GM12872 (cell line): Measurements from ENCODE around the gene LOX.

Source experiments
- TF ChIP-seq, protein P1 (sequence below): IDR thresholded peaks from 3 replicates; pipeline ENCODE4 v1.5.1; 2011; ENCODE audit warnings: low read depth, mild to moderate bottlenecking, low read length, moderate library complexity; ENCODE audit not compliant: insufficient read depth

Gene LOX

DNA sequence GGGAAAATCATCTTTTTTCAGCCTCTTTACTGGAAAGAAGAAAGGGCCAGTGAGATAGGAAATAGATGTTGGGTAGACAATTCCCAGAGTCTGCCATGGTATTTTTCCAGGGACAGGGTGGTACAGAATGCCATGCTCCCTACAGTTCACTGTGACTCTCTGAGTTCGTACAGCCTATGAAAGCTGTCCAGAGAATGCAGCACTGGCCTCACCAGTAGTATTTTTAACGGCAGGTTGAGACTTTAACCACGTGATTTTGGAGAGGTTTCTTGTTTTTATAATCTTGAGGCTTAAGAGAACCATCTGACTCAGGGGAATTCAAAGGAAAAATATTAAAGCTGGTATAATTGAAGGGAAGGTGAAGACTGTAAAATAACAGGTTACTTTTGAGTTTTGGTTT is 41.1 kb upstream of the LOX start:
- TF ChIP-seq, protein P1, sequence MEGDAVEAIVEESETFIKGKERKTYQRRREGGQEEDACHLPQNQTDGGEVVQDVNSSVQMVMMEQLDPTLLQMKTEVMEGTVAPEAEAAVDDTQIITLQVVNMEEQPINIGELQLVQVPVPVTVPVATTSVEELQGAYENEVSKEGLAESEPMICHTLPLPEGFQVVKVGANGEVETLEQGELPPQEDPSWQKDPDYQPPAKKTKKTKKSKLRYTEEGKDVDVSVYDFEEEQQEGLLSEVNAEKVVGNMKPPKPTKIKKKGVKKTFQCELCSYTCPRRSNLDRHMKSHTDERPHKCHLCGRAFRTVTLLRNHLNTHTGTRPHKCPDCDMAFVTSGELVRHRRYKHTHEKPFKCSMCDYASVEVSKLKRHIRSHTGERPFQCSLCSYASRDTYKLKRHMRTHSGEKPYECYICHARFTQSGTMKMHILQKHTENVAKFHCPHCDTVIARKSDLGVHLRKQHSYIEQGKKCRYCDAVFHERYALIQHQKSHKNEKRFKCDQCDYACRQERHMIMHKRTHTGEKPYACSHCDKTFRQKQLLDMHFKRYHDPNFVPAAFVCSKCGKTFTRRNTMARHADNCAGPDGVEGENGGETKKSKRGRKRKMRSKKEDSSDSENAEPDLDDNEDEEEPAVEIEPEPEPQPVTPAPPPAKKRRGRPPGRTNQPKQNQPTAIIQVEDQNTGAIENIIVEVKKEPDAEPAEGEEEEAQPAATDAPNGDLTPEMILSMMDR = no peak

DNA sequence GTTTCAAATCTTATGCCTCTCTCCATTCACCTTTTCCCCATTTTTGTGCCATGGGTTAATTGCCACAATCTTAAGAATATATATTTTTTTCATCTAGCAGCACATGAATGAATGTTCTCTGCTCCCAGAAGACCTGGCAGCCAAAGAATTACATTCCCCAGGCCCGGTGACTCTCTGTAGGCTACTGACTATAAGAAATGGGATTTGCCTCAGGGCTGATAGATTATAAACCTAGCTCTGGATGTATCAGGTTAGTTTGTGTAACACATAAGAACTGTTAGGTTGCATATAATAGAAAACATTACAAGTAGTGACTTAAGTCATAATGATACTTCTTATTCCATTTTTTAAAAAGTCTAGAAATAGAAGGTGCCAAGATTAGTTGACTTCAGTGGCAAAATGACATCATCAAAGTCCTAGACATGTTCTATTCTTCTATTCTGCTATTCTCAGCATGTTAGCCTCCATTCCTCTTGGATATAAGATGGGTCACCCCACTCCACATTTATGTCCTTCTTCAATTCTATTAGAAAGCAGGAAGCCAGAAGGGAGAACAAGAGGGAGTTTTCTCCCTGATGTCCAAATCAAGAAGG is 40.4 kb upstream of the LOX start:
- TF ChIP-seq, protein P1 = no peak

DNA sequence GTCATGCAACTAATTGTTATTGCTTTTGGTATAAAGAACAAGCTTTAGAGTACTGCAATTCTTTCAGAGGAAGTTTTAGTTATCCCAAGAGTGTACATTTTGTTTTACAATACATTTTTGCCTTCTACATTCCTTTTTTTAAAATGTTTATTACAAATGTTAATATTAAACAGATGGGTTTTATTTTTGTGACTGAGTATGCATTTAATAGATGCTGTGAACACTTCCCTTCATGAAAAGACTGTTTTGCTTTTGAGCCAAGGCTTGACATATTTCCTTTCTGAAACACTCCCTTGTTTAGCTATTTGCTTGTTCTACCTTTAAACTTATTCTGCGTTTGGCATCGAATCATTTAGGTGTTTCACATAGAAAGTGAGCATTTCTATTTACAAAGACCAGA is 36.4 kb upstream of the LOX start:
- TF ChIP-seq, protein P1 = no peak

DNA sequence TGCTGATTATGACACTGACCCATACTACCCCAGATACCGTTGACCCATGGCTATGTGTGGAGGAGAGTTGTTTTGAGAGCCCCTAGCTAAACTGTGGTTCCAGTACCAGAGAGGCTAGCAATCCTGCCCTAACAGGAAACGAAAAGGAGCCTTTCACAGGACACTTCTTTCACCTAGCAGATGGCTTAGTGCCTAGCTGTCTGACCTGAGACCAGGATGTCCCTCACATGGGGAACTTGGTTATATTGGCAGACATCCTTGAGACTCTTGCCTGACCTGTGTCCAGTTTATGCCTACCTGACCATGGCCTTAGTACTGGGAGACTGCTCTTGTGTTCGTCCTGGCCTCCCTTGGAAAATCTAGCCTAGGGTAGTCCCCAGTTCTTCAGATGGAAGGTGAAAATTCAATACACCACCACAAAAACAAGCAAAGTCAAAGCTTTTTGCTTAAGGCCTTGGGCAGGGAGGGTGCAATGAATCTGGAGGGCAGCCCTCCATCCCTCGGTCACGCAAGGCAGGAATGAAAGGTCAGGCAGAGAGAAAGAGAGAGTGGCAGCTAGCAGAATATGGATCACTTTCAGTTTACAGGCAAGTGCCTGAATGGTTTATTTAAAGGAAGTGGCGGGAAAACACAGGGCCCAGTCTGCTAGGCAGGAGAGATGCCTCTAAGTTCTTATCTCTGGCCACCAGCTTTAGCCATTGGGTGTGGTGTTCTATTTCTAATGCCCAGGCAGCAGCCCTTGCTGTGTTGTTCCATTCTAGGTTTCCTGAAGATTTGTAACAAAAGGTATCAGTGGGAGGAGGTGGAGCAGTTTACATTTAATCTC is 34.9 kb upstream of the LOX start:
- TF ChIP-seq, protein P1 = no peak

DNA sequence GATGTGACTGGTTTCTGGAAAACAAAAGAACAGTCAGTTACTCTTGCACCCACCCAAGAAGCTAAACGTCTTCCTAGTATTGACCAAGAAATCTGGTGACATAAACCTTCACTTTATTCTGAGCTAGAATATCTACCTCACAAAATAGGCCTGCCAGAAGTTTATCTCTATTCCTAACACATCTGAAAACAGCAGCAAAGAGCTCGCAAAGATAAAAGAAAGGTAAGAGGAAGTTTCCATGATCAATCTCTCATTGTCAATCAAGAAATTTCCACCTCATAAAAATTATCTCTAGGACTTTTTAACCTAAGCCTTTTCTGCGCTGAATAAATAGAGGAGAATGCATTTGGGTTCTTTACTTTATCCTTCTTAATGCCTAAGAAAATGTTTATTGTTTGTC is 34.0 kb upstream of the LOX start:
- TF ChIP-seq, protein P1 = no peak

DNA sequence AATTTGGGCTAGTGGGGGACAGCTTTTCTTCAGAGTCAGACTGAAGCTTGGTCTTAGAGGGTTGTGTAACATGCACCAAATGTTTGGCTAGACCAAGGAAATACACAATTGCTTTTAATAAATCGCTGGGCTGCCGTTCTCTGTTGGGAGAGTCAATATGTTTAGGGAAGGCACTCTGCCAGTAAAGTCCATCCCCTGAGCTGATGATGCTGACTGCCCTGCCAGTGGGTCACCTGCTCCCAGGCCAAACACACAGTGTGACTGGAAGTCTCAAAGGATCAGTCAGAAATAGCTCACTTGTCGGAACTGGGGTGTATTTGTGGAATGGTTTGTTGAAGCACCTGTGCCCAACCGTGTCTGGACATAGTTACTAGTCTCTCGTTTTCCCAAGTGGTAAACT is 33.4 kb upstream of the LOX start:
- TF ChIP-seq, protein P1 = no peak

DNA sequence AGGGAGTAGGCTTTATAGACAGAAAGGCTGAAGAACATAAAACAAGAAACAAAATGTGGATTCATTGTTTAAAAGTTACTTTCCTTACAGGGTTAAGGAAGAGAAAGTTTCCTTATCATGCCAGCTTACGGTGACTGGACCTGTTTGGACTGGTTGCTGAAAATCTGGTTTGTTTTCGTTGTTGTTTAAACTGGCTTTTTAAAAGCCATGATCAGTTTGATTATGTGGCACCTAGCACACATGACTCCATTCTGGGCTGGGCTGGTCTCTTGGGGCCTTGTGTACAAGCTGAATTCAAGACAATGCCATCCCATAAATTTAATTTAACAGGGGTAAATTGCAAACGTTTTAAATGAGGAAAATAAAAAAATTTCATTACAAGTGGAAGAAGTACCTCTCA is 32.9 kb upstream of the LOX start:
- TF ChIP-seq, protein P1 = no peak
